ENCODE measurements around the gene MTR. TPM values are rescaled to one million over a fixed set of nuclear protein-coding genes. Genes with fewer than 3 reads are reported as not detected.

Gene MTR
- total RNA-seq, 2 experiments from 2014 or later, result 35.2 to 37.0 TPM

DNA sequence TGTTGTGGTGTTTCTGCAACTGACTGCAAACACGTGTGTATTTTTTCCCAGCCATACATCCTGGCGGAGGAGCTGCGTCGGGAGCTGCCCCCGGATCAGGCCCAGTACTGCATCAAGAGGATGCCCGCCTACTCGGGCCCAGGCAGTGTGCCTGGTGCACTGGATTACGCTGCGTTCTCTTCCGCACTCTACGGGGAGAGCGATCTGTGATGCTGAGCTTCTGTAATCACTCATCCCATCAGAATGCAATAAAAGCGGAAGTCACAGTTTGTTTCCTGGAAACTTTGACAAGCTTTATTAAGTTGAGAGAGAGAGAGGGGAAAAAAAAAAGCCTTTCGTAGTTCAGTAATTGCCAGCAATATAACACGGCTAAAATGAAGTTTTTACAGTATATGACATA, 32.7 kb upstream of the MTR start:
- Histone ChIP-seq H3K27ac (ENCODE audit: low read depth in 1 of 2, low read length in 2 of 2) (no peak overlapping the region), H3K4me1 (ENCODE audit: insufficient read depth, low read length) (peaks cover 3% of the 10 kb centered on the region), H3K36me3 (ENCODE audit: insufficient read depth, low read length) (no peaks in the 10 kb centered on the region), H3K27me3 (ENCODE audit: control insufficient read depth in 1 of 2, insufficient read depth in 2 of 2, low read length in 2 of 2) (no peaks in the 10 kb centered on the region), H3K4me3 (ENCODE audit: low read length) (no peak overlapping the region), H3K9me3 (ENCODE audit: control insufficient read depth in 1 of 2, insufficient read depth in 1 of 2, low read length in 2 of 2) (no peaks in the 10 kb centered on the region)
- no peak overlapping the region for H3K27ac Mint-ChIP-seq
- no peak overlapping the region for H3K4me3 Mint-ChIP-seq
- TF ChIP-seq, protein P1, sequence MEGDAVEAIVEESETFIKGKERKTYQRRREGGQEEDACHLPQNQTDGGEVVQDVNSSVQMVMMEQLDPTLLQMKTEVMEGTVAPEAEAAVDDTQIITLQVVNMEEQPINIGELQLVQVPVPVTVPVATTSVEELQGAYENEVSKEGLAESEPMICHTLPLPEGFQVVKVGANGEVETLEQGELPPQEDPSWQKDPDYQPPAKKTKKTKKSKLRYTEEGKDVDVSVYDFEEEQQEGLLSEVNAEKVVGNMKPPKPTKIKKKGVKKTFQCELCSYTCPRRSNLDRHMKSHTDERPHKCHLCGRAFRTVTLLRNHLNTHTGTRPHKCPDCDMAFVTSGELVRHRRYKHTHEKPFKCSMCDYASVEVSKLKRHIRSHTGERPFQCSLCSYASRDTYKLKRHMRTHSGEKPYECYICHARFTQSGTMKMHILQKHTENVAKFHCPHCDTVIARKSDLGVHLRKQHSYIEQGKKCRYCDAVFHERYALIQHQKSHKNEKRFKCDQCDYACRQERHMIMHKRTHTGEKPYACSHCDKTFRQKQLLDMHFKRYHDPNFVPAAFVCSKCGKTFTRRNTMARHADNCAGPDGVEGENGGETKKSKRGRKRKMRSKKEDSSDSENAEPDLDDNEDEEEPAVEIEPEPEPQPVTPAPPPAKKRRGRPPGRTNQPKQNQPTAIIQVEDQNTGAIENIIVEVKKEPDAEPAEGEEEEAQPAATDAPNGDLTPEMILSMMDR (IDR thresholded peaks at IDR 0.05), result no peak
- POLR2A ChIA-PET, result no interaction called here
- no peaks in the 10 kb centered on the region for H3K36me3 Mint-ChIP-seq (ENCODE audit: low read depth)
- CTCF ChIA-PET, result interaction anchor here (1.0 kb wide), 1 partner anchor 92 kb away, joined by 3 read pairs; no protein-coding TSS in a partner anchor
- peak in 1 of 14 experiments; percentile 8 for DNase-seq
- H3K4me1 Mint-ChIP-seq (ENCODE audit: low read depth), result no peaks in the 10 kb centered on the region
- no peaks in the 10 kb centered on the region for H3K27me3 Mint-ChIP-seq
- intact Hi-C loops (cut with DNase I, micrococcal nuclease), result loop anchor here in 1 of 2 experiments (10.0 kb wide), 1 partner anchor 802 kb away; no protein-coding TSS in a partner anchor
- no peaks in the 10 kb centered on the region for H3K9me3 Mint-ChIP-seq
- ATAC-seq (ENCODE audit: poor library complexity), result no peak

DNA sequence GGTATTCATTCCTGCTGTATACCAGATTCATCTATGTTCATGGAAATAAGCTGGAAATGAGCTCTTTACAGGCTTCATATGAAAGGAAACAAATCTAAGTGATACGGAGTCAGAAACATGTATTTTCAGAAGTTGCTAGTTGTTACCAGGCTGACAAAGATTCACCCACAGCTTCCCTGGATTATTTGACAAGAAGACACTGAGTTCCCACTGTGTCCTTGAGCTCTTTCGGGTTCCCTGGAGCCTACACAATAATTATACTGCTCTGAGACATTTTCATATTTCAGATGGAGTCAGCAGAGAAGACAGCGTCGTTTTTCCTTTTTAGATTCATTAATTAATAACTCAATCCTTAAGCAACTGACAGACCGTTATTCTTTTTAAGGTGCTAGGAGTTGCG, 29.3 kb upstream of the MTR start:
- no peak overlapping the region for H3K27ac Mint-ChIP-seq
- H3K9me3 ChIP-seq (ENCODE audit: control insufficient read depth in 1 of 2, insufficient read depth in 1 of 2, low read length in 2 of 2), result no peaks in the 10 kb centered on the region
- no peak overlapping the region for H3K27ac ChIP-seq (ENCODE audit: low read depth in 1 of 2, low read length in 2 of 2)
- no peaks in the 10 kb centered on the region for H3K4me1 Mint-ChIP-seq (ENCODE audit: low read depth)
- DNase-seq, result no peak
- H3K4me3 Mint-ChIP-seq, result no peak overlapping the region
- no peak for ATAC-seq (ENCODE audit: poor library complexity)
- intact Hi-C loops (cut with DNase I, micrococcal nuclease), result loop anchor here in 1 of 2 experiments (10.0 kb wide), 1 partner anchor 799 kb away; no protein-coding TSS in a partner anchor
- H3K36me3 Mint-ChIP-seq (ENCODE audit: low read depth), result no peaks in the 10 kb centered on the region
- no peaks in the 10 kb centered on the region for H3K9me3 Mint-ChIP-seq
- TF ChIP-seq, protein P1 (IDR thresholded peaks at IDR 0.05), result no peak
- ChIA-PET CTCF (interaction anchor here (0.7 kb wide), 1 partner anchor 13 kb away, joined by 3 read pairs; no protein-coding TSS in a partner anchor), POLR2A (interaction anchor here (0.9 kb wide), 1 partner anchor 29 kb away, joined by 3 read pairs; the partner anchor contains the start of gene MTR)
- H3K4me3 ChIP-seq (ENCODE audit: low read length), result no peak overlapping the region
- H3K36me3 ChIP-seq (ENCODE audit: insufficient read depth, low read length), result no peaks in the 10 kb centered on the region
- H3K27me3 ChIP-seq (ENCODE audit: control insufficient read depth in 1 of 2, insufficient read depth in 2 of 2, low read length in 2 of 2), result peaks cover under 1 to 4% of the 10 kb centered on the region in 2 experiments
- H3K27me3 Mint-ChIP-seq, result peaks cover 16% of the 10 kb centered on the region
- no peaks in the 10 kb centered on the region for H3K4me1 ChIP-seq (ENCODE audit: insufficient read depth, low read length)

DNA sequence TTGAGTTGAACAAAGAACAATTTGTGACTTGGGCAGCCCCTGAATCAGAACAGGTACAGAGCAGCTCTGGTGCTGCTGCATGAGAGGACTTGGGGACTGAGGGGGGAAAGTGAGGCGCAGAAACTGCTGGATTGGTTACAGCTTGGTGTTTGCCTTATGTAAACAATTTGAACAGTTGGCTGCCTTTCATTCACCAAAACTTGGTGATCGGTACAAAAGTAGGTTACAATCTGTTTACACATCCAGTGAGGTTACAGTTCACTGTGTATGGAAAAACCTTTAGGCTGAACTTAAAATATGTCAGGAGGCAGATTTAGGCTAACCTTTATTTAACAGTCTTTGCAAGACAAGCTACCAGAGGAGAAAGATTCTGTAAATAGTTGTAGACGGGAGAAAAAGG, 28.6 kb upstream of the MTR start:
- CTCF ChIA-PET, result no interaction called here
- H3K27me3 ChIP-seq (ENCODE audit: control insufficient read depth in 1 of 2, insufficient read depth in 2 of 2, low read length in 2 of 2), result peaks cover 3 to 4% of the 10 kb centered on the region in 2 experiments
- Mint-ChIP-seq H3K9me3 (no peaks in the 10 kb centered on the region), H3K36me3 (ENCODE audit: low read depth) (no peaks in the 10 kb centered on the region), H3K4me1 (ENCODE audit: low read depth) (no peaks in the 10 kb centered on the region), H3K27ac (no peak overlapping the region), H3K4me3 (no peak overlapping the region), H3K27me3 (peaks cover 16% of the 10 kb centered on the region)
- DNase-seq, result no peak
- POLR2A ChIA-PET, result interaction anchor here (0.9 kb wide), 1 partner anchor 29 kb away, joined by 3 read pairs; the partner anchor contains the start of gene MTR
- intact Hi-C loops (cut with DNase I, micrococcal nuclease), result loop anchor here in 1 of 2 experiments (10.0 kb wide), 1 partner anchor 798 kb away; no protein-coding TSS in a partner anchor
- H3K27ac ChIP-seq (ENCODE audit: low read depth in 1 of 2, low read length in 2 of 2), result no peak overlapping the region
- H3K4me3 ChIP-seq (ENCODE audit: low read length), result no peak overlapping the region
- H3K36me3 ChIP-seq (ENCODE audit: insufficient read depth, low read length), result no peaks in the 10 kb centered on the region
- no peak for ATAC-seq (ENCODE audit: poor library complexity)
- TF ChIP-seq, protein P1 (IDR thresholded peaks at IDR 0.05), result no peak
- no peaks in the 10 kb centered on the region for H3K9me3 ChIP-seq (ENCODE audit: control insufficient read depth in 1 of 2, insufficient read depth in 1 of 2, low read length in 2 of 2)
- H3K4me1 ChIP-seq (ENCODE audit: insufficient read depth, low read length), result no peaks in the 10 kb centered on the region

Measured in CD4-positive, alpha-beta T cell (primary cell).